ENCODE results near the gene KCTD15. TPM values are rescaled to one million over a fixed set of nuclear protein-coding genes. Genes with fewer than 3 reads are reported as not detected.

KCTD15 gene
- total RNA-seq, 2 experiments from 2014 or later: 0.33 to 1.3 TPM

GRCh38 chr19:33805840-33806433 lies 9.3 kb downstream of the KCTD15 start:
- no peaks in the 10 kb centered on the region for H3K36me3 Mint-ChIP-seq
- H3K27me3 Mint-ChIP-seq: no peaks in the 10 kb centered on the region
- no peaks in the 10 kb centered on the region for H3K9me3 Mint-ChIP-seq
- H3K4me3 Mint-ChIP-seq: no peak overlapping the region
- no peak for DNase-seq
- H3K27ac Mint-ChIP-seq: no peak overlapping the region
- no peak for ATAC-seq (ENCODE audit: low read depth)
- POLR2A ChIA-PET: no interaction called here
- H3K4me1 Mint-ChIP-seq: no peaks in the 10 kb centered on the region

GRCh38 chr19:33806434-33806881 lies 9.8 kb downstream of the KCTD15 start:
- ATAC-seq (ENCODE audit: low read depth) (no peak), DNase-seq (no peak)
- Mint-ChIP-seq H3K36me3 (no peaks in the 10 kb centered on the region), H3K4me1 (no peaks in the 10 kb centered on the region), H3K27me3 (no peaks in the 10 kb centered on the region), H3K4me3 (no peak overlapping the region), H3K9me3 (no peaks in the 10 kb centered on the region), H3K27ac (no peak overlapping the region)
- POLR2A ChIA-PET: no interaction called here

- H3K9me3 Mint-ChIP-seq: no peaks in the 10 kb centered on the region
- ATAC-seq (ENCODE audit: low read depth): no peak
- H3K4me3 Mint-ChIP-seq: no peak overlapping the region
- H3K27me3 Mint-ChIP-seq: no peaks in the 10 kb centered on the region
- no peaks in the 10 kb centered on the region for H3K36me3 Mint-ChIP-seq
- POLR2A ChIA-PET: no interaction called here
- DNase-seq: no peak
- H3K27ac Mint-ChIP-seq: no peak overlapping the region
- H3K4me1 Mint-ChIP-seq: no peaks in the 10 kb centered on the region
Observed at GRCh38 chr19:33808399-33808798, 11.7 kb downstream of the KCTD15 start.

GRCh38 chr19:33809960-33810359 lies 13.3 kb downstream of the KCTD15 start:
- POLR2A ChIA-PET: no interaction called here
- Mint-ChIP-seq H3K9me3 (no peaks in the 10 kb centered on the region), H3K27ac (no peak overlapping the region), H3K27me3 (no peaks in the 10 kb centered on the region), H3K36me3 (no peaks in the 10 kb centered on the region), H3K4me1 (no peaks in the 10 kb centered on the region), H3K4me3 (no peak overlapping the region)
- ATAC-seq (ENCODE audit: low read depth) (no peak), DNase-seq (no peak)

DNA sequence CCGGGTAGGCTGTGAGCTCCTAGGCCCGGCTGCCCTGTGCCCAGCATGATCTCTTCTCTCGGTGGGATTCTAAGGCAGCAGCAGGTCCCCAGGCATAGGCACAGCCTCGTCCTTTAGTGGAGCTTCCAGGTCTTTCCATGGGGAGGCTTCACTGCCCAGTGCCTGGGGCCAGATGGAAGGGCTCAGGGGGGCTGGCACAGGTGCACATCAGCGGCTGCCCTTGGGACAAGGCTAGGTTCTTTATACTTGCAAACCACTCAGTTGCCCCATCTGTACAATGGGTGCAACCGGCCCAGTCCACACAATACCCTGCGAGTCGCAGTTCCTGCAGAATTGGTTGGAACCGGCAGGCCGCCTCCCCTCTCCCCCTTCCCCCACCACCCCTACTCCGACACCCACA lies 14.2 kb downstream of the KCTD15 start:
- Mint-ChIP-seq H3K4me1 (no peaks in the 10 kb centered on the region), H3K9me3 (no peaks in the 10 kb centered on the region), H3K4me3 (no peak overlapping the region), H3K27me3 (peaks cover 2% of the 10 kb centered on the region), H3K36me3 (no peaks in the 10 kb centered on the region), H3K27ac (no peak overlapping the region)
- DNase-seq (no peak), ATAC-seq (ENCODE audit: low read depth) (no peak)
- POLR2A ChIA-PET: interaction anchor here (1.0 kb wide), 1 partner anchor 9 kb away, joined by 3 read pairs; no protein-coding TSS in a partner anchor

DNA sequence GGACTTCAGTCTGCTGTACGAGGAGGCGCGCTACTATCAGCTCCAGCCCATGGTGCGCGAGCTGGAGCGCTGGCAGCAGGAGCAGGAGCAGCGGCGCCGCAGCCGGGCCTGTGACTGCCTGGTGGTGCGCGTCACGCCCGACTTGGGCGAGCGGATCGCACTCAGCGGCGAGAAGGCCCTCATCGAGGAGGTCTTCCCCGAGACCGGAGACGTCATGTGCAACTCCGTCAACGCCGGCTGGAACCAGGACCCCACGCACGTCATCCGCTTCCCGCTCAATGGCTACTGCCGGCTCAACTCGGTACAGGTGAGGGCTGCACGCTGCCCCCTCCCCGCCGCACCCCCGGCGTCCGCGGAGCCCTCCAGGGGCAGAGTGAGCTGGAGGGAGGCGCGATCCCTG lies 14.6 kb downstream of the KCTD15 start:
- POLR2A ChIA-PET: interaction anchor here (1.0 kb wide), 1 partner anchor 8 kb away, joined by 3 read pairs; no protein-coding TSS in a partner anchor
- DNase-seq (no peak), ATAC-seq (ENCODE audit: low read depth) (no peak)
- Mint-ChIP-seq H3K27me3 (peaks cover 2% of the 10 kb centered on the region), H3K36me3 (no peaks in the 10 kb centered on the region), H3K9me3 (no peaks in the 10 kb centered on the region), H3K4me1 (no peaks in the 10 kb centered on the region), H3K4me3 (no peak overlapping the region), H3K27ac (no peak overlapping the region)

DNA sequence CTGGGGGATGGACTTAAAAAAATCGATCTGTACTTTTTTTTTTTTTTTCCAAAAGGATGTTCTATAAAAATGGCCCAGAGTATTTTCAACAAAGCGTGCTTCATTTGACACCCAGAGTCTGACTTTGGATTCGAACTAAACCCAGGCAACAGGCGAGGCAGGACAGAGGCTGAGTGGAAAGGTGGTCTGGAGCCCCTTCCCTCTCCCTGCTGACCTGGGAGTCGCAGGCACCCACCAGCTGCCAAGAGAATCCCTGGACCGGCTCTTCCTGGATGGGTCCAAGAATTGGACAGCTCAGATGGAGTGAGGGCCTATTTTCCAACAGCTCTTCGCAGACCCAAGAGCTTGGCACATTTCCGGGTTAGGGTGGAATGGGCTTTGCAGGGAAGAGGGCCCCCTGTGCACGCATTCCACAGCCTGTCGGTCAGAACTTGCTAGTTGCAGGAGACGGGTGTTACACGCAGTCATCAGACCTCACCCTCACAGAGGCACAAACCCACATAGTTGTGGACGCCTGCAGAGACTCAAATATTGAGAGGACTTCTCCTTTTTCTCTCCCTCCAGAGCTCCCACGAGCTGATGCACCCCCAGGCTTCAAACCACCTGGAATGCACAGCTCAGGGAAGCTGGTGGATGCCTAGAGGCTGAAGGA lies 15.2 kb downstream of the KCTD15 start:
- Mint-ChIP-seq H3K36me3 (no peaks in the 10 kb centered on the region), H3K9me3 (no peaks in the 10 kb centered on the region), H3K27ac (no peak overlapping the region), H3K4me1 (no peaks in the 10 kb centered on the region), H3K27me3 (peaks cover 2% of the 10 kb centered on the region), H3K4me3 (no peak overlapping the region)
- POLR2A ChIA-PET: no interaction called here
- ATAC-seq (ENCODE audit: low read depth) (no peak), DNase-seq (no peak)

DNA sequence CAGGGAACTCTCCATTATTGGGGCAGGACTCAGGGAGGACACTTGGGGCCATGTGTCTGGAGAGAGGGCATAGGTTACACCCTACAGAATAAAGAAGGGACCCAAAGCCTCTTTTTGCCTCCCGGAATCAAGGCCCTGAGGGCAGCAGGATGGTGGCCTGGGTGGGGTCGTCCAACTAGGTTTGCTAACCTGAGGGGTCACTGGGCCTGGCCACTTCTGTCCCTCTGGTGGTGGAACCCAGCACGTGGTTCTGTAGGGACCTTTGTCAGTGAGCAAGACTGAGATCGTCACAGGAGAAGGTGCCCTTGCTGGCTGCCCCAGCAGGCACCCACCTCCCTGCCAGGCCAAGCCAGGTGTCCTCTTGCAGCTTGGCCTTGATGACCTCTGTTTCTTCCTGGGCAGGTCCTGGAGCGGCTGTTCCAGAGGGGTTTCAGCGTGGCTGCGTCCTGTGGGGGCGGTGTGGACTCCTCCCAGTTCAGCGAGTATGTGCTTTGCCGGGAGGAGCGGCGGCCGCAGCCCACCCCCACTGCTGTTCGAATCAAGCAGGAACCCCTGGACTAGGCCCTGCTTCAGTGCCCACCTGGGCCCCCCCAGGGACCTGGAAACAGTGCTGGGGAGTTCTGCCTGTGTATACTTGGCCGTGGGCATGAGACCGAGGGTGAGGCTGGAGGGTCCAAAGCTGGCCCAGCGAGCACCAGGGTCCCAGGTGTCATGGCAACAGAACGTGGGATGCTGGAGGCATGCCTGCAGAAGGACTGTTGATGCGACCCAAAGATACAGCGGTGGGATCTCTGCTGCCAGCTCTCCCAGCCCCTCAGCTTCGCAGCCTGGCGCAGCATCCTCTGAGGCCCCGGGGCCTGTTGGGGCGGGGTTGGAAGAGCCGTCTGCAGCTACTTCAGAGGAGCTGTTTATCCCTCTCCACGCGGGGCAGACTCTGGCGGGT lies 16.0 kb downstream of the KCTD15 start:
- Mint-ChIP-seq H3K9me3 (no peaks in the 10 kb centered on the region), H3K4me3 (no peak overlapping the region), H3K4me1 (no peaks in the 10 kb centered on the region), H3K36me3 (no peaks in the 10 kb centered on the region), H3K27ac (no peak overlapping the region), H3K27me3 (peaks cover 4% of the 10 kb centered on the region)
- ATAC-seq (ENCODE audit: low read depth) (no peak), DNase-seq (no peak)
- POLR2A ChIA-PET: no interaction called here

DNA sequence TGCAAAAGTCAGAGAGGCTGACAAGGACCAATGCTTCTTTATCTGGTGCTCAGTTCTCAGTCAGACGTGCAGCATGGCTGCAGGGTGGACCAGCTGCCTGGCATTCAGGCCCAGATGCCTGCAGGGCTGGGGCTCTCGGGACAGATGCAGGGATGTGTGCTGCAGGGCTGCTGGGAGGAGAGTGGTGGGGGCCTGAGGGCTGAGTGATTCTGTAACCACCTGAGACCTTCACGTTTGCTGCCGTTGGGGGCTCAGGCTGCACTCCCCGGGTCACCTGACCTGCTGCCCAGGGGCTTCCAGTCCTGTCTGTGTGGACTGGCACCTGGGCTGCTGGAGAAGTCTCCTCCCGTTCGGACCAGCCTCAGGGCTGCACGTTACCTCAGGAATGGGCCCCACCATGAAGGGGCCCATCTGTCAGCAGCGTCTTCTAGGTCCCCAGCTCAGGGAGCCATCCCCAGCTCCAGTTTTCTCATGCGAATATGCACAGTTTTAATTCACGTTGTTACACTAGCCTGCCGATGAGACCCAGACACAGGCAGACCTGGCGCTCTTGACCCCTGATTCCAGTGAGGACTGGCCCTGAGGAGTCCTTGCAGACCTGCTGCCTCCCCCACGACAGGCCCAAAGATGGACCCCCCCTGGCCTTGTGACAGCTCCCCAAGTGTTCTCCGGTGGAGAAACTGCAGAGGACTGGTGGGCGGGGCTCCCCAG lies 16.9 kb downstream of the KCTD15 start:
- H3K27ac Mint-ChIP-seq: no peak overlapping the region
- POLR2A ChIA-PET: no interaction called here
- H3K36me3 Mint-ChIP-seq: no peaks in the 10 kb centered on the region

GRCh38 chr19:33814181-33815165 lies 17.8 kb downstream of the KCTD15 start:
- no peaks in the 10 kb centered on the region for H3K36me3 Mint-ChIP-seq
- no peak overlapping the region for H3K4me3 Mint-ChIP-seq
- POLR2A ChIA-PET: no interaction called here
- no peaks in the 10 kb centered on the region for H3K9me3 Mint-ChIP-seq
- no peak overlapping the region for H3K27ac Mint-ChIP-seq
- DNase-seq: no peak
- peaks cover 13% of the 10 kb centered on the region for H3K27me3 Mint-ChIP-seq
- no peak for ATAC-seq (ENCODE audit: low read depth)
- peaks cover 4% of the 10 kb centered on the region for H3K4me1 Mint-ChIP-seq

More for the DNA sequence above, 16.9 kb downstream of the KCTD15 start:
- Mint-ChIP-seq H3K4me3 (no peak overlapping the region), H3K27me3 (peaks cover 10% of the 10 kb centered on the region), H3K4me1 (no peaks in the 10 kb centered on the region), H3K9me3 (no peaks in the 10 kb centered on the region)
- ATAC-seq (ENCODE audit: low read depth) (no peak), DNase-seq (no peak)

- no peak overlapping the region for H3K27ac Mint-ChIP-seq
- H3K4me3 Mint-ChIP-seq: no peak overlapping the region
- ATAC-seq (ENCODE audit: low read depth) (no peak), DNase-seq (peak; percentile 10)
- POLR2A ChIA-PET: interaction anchor here (0.5 kb wide), 1 partner anchor 318 kb away, joined by 3 read pairs; no protein-coding TSS in a partner anchor
- no peaks in the 10 kb centered on the region for H3K36me3 Mint-ChIP-seq
- H3K9me3 Mint-ChIP-seq: no peaks in the 10 kb centered on the region
- H3K4me1 Mint-ChIP-seq: peaks cover 8% of the 10 kb centered on the region
- peaks cover 13% of the 10 kb centered on the region for H3K27me3 Mint-ChIP-seq
Observed at GRCh38 chr19:33815380-33816340, 19.0 kb downstream of the KCTD15 start.
